ENCODE data around the gene LRRC30.
"Not testable (repeated sequence)": the region's sequence is repeated elsewhere in the genome, so short reads cannot be mapped to it uniquely, and the experiment has no call there.

DNA sequence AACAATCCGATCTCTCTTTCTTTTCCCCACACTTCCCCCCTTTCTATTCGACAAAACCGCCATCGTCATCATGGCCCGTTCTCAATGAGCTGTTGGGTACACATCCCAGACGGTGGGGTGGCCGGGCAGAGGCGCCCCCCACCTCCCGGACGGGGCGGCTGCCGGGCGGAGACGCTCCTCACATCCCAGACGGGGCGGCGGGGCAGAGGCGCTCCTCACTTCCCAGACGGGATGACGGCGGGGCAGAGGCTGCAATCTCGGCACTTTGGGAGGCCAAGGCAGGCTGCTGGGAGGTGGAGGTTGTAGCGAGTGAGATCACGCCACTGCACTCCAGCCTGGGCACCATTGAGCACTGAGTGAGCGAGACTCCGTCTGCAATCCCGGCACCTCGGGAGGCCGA, 27.3 kb upstream of the LRRC30 start:
- TF ChIP-seq, protein P1, sequence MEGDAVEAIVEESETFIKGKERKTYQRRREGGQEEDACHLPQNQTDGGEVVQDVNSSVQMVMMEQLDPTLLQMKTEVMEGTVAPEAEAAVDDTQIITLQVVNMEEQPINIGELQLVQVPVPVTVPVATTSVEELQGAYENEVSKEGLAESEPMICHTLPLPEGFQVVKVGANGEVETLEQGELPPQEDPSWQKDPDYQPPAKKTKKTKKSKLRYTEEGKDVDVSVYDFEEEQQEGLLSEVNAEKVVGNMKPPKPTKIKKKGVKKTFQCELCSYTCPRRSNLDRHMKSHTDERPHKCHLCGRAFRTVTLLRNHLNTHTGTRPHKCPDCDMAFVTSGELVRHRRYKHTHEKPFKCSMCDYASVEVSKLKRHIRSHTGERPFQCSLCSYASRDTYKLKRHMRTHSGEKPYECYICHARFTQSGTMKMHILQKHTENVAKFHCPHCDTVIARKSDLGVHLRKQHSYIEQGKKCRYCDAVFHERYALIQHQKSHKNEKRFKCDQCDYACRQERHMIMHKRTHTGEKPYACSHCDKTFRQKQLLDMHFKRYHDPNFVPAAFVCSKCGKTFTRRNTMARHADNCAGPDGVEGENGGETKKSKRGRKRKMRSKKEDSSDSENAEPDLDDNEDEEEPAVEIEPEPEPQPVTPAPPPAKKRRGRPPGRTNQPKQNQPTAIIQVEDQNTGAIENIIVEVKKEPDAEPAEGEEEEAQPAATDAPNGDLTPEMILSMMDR (conservative IDR thresholded peaks at IDR 0.05; ENCODE audit: low read depth, low read length), result not testable (repeated sequence)
- not testable (repeated sequence) for TF ChIP-seq EZH2phosphoT487 (IDR thresholded peaks at IDR 0.05; ENCODE audit: borderline replicate concordance, low read length)

Data from PC-3 (cell line).